Tibial artery (tissue), 4 donors: ENCODE results near the gene VAPB.

Experiments used
- DNase-seq, 2 donors: peaks; one replicate each; pipeline ENCODE4 v3.0.0-alpha.2; 2019
- H3K27ac ChIP-seq, 2 donors: fragments of 200-600 bp; sonication (generic) in 1 of 2; 1 replicate in 1 of 2; 2 replicates in 1 of 2; pipeline ENCODE4 v1.5.1; 2018 to 2019; ENCODE audit warnings: mild to moderate bottlenecking in 1 of 2
- H3K27me3 ChIP-seq, 2 donors: fragments of 200-600 bp; sonication (generic) in 1 of 2; one replicate each; pipeline versions ENCODE4 v1.5.1 to v1.6.0; 2016 to 2019
- H3K36me3 ChIP-seq, 3 donors: fragments of 200-600 bp; sonication (generic) in 2 of 3; one replicate each; pipeline ENCODE4 v1.5.1; 2016 to 2019; ENCODE audit warnings: mild to moderate bottlenecking in 2 of 3
- H3K4me1 ChIP-seq, 4 donors: fragments of 200-600 bp; sonication (generic) in 2 of 4; 1 replicate in 3 of 4; 2 replicates in 1 of 4; pipeline ENCODE4 v1.5.1; 2016 to 2019
- H3K4me3 ChIP-seq, 2 donors: fragments of 200-600 bp; sonication (generic) in 1 of 2; 1 replicate in 1 of 2; 2 replicates in 1 of 2; pipeline ENCODE4 v1.5.1; 2018 to 2019; ENCODE audit warnings: mild to moderate bottlenecking in 2 of 2
- H3K9me3 ChIP-seq, 3 donors: fragments of 200-600 bp; sonication (generic) in 1 of 3; one replicate each; pipeline ENCODE4 v1.5.1; 2016 to 2019
- intact Hi-C: fragments of 100-400 bp; cut with DNase I; formaldehyde crosslinking; loops from one replicate; pipeline ENCODE4 v1.15.0; 2023; ENCODE audit warnings: low total_unique reads
- TF ChIP-seq, protein P1 (sequence below), 2 experiments: fragments of 200-600 bp in 1 of 2; fragments of 450-650 bp in 1 of 2; IDR thresholded peaks; one replicate each; pipeline ENCODE4 v1.5.1; 2017 to 2019; ENCODE audit warnings: antibody characterized with exemption in 2 of 2, mild to moderate bottlenecking in 1 of 2, moderate library complexity in 1 of 2

Gene VAPB

DNA sequence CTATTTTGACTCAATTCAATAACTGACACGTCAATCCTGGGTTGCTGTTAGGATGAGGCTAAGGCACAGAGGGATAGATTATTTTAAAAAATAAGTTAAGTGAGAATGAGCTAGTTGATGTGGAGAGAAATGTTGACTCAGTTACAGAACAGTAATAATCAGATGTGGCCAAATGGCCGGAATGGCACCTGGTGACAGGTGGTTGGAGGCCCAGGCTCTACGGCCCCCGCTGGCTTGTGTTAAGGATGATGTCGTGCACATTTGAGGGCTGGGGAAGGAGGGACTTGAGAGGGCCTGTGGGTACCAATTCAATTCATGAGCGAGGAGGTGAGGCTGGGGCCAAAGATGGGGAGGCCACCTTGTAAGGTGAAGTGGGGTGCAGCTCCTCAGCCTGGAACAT, 94.4 kb downstream of the VAPB start:
- no peaks in the 10 kb centered on the region for H3K4me1 ChIP-seq
- peaks cover 0 to 23% (median 19%) of the 10 kb centered on the region in 3 donors for H3K9me3 ChIP-seq
- no peaks in the 10 kb centered on the region for H3K27me3 ChIP-seq
- H3K4me3 ChIP-seq = no peak overlapping the region
- DNase-seq = no peak
- H3K27ac ChIP-seq = no peak overlapping the region
- TF ChIP-seq, protein P1, sequence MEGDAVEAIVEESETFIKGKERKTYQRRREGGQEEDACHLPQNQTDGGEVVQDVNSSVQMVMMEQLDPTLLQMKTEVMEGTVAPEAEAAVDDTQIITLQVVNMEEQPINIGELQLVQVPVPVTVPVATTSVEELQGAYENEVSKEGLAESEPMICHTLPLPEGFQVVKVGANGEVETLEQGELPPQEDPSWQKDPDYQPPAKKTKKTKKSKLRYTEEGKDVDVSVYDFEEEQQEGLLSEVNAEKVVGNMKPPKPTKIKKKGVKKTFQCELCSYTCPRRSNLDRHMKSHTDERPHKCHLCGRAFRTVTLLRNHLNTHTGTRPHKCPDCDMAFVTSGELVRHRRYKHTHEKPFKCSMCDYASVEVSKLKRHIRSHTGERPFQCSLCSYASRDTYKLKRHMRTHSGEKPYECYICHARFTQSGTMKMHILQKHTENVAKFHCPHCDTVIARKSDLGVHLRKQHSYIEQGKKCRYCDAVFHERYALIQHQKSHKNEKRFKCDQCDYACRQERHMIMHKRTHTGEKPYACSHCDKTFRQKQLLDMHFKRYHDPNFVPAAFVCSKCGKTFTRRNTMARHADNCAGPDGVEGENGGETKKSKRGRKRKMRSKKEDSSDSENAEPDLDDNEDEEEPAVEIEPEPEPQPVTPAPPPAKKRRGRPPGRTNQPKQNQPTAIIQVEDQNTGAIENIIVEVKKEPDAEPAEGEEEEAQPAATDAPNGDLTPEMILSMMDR (IDR thresholded peaks at IDR 0.05) = no peak
- no peaks in the 10 kb centered on the region for H3K36me3 ChIP-seq
- intact Hi-C loops = no loop called here

DNA sequence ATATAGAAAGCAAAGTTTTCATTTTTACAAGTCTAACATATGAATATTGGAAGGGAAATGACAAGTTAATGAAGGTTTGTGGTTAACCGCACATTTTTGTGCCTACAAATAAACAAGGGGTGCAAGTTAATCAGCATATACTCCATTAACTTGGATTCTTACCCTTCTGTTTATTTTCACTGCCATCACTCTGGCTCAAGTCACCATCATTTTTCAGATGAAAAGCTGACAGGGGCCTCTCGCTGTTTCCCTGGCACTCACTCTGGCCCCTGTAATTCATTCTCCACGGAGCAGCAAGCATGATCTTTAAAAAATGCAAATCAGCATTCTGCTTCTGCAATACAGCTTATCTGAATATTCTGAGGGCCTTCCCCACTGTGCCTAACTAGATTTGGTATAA, 96.4 kb downstream of the VAPB start:
- intact Hi-C loops = no loop called here
- H3K4me3 ChIP-seq = no peak overlapping the region
- H3K27ac ChIP-seq = no peak overlapping the region
- DNase-seq = no peak
- peaks cover 0 to 18% (median 13%) of the 10 kb centered on the region in 3 donors for H3K9me3 ChIP-seq
- no peaks in the 10 kb centered on the region for H3K4me1 ChIP-seq
- no peaks in the 10 kb centered on the region for H3K27me3 ChIP-seq
- no peaks in the 10 kb centered on the region for H3K36me3 ChIP-seq
- TF ChIP-seq, protein P1 (IDR thresholded peaks at IDR 0.05) = no peak

DNA sequence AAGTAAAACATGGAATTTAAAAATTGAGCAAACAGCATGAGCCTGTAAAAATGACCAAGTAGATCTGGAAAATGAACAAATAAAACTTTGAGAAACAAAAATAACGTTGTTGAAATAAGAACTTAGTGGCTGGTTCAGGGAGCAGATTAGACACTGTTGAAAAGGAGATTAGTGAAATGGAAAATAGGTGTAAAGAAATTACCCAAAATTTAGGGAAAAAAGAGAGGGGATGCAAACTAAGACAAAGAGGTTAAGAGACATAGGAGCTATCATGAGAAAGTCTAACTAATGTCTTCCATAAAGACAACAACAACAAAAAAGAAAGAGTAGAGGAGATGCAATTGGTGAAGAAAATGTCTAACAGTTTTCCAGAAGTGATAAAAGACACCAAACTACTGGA, 97.2 kb downstream of the VAPB start:
- intact Hi-C loops = no loop called here

DNA sequence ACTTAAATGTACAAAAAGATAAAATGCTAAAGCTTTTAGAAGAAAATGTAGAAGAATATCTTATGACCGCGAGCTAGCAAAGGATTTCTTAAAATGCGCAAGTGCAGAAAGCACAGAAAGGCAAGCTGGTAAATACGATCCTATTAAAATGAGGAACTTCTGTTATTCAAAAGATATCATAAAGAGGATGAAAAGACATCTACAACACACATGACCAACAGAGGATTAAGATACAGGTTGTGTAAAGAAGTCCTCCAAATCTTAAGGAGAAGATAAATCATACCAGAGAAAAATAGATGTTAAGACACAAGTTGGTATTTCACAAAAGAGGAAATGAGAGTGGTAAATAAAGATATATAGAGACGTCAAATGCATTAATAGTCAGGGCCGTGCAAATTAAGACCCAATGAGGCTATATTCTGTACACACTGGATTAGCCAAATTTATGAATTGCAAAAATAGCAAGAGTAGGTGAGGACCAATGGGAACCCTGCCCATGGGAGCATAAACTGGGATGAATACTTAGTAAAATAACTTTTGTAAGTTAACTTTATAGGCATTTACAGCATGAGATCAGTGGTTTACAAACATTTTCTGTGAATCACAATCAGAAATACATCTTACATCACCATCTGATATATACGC, 103.2 kb downstream of the VAPB start:
- no peak for DNase-seq
- Histone ChIP-seq H3K9me3 (no peaks in the 10 kb centered on the region), H3K36me3 (no peaks in the 10 kb centered on the region), H3K27me3 (no peaks in the 10 kb centered on the region), H3K4me3 (no peak overlapping the region), H3K4me1 (no peaks in the 10 kb centered on the region), H3K27ac (no peak overlapping the region)
- TF ChIP-seq, protein P1 (IDR thresholded peaks at IDR 0.05) = no peak
- intact Hi-C loops = no loop called here

More for the DNA sequence above, 97.2 kb downstream of the VAPB start:
- Histone ChIP-seq H3K36me3 (no peaks in the 10 kb centered on the region), H3K4me3 (no peak overlapping the region), H3K27me3 (no peaks in the 10 kb centered on the region), H3K9me3 (peaks cover 0 to 18% (median 13%) of the 10 kb centered on the region in 3 donors), H3K27ac (no peak overlapping the region), H3K4me1 (no peaks in the 10 kb centered on the region)
- no peak for DNase-seq
- TF ChIP-seq, protein P1 (IDR thresholded peaks at IDR 0.05) = no peak

DNA sequence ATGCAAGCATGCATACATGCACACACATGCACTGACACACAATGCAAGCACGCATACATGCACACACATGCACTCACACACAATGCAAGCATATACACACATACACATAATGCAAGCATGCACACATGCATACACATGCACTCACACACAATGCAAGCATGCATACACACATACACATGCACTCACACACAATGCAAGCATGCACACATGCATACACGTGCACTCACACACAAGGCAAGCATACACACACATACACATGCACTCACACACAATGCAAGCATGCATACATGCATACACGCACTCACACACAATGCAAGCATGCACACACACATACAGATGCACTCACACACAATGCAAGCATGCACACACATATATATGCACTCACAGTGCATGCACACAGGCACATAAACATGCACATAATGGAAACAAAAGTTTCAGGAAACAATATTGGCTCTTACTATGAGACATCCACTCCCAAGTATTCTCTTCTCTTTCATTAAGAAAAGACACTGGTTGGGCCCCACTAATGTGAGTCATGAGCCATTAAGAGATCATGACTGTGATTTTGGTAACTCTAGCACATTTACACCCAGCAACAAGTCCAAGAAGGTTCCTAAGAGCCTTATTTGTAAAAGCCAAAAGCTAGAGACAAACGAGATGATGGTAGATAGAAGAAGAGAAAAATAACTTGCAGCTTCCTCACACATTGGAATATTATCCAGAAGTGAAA, 103.9 kb downstream of the VAPB start:
- intact Hi-C loops = no loop called here
- no peaks in the 10 kb centered on the region for H3K36me3 ChIP-seq
- DNase-seq = no peak

More for the DNA sequence above, 103.9 kb downstream of the VAPB start:
- Histone ChIP-seq H3K4me3 (no peak overlapping the region), H3K4me1 (no peaks in the 10 kb centered on the region), H3K9me3 (no peaks in the 10 kb centered on the region), H3K27ac (no peak overlapping the region), H3K27me3 (no peaks in the 10 kb centered on the region)
- TF ChIP-seq, protein P1 (IDR thresholded peaks at IDR 0.05) = no peak
